Measurements from ENCODE around the gene PGC. TPM values are rescaled to one million over a fixed set of nuclear protein-coding genes. Genes with fewer than 3 reads are reported as not detected.

The PGC gene
- total RNA-seq, 1 donor from 2014 or later = not detected

DNA sequence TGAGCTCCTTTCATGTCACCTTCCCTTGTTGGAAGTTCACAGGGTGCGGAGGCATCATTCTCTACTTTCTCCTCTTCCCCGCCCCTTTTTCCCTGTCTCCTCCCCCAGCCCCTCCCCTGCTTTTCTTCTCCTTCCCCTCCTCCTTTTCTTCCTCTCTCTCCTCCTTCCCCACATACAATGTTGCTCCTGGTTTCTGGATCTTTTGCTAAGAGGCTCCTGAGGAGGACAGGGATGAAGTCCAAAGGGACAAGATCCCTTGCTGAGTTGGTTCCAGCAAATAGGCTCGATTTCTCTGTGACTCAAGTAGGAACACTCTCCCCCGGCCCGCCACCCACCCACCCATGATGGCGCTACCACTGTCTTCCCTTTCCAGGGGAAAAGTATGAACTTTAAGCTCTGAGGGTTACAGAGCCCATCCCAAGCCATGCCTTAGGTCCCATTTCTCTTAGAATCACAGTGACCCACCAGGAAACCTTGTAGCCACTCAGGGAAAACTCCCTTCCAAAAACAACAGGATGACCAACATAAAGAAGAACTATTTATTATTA, 10.9 kb downstream of the PGC start:
- Mint-ChIP-seq H3K36me3 (ENCODE audit: low read depth) (peaks cover 8% of the 10 kb centered on the region), H3K4me1 (peaks cover 23% of the 10 kb centered on the region), H3K4me3 (no peak overlapping the region), H3K27ac (no peak overlapping the region), H3K9me3 (no peaks in the 10 kb centered on the region), H3K27me3 (no peaks in the 10 kb centered on the region)
- POLR2A ChIA-PET = interaction anchor here (4.3 to 11.9 kb wide), 2 partner anchors 24 to 50 kb away, joined by 126 to 1669 read pairs; no protein-coding TSS in a partner anchor
- TF ChIP-seq, protein P1, sequence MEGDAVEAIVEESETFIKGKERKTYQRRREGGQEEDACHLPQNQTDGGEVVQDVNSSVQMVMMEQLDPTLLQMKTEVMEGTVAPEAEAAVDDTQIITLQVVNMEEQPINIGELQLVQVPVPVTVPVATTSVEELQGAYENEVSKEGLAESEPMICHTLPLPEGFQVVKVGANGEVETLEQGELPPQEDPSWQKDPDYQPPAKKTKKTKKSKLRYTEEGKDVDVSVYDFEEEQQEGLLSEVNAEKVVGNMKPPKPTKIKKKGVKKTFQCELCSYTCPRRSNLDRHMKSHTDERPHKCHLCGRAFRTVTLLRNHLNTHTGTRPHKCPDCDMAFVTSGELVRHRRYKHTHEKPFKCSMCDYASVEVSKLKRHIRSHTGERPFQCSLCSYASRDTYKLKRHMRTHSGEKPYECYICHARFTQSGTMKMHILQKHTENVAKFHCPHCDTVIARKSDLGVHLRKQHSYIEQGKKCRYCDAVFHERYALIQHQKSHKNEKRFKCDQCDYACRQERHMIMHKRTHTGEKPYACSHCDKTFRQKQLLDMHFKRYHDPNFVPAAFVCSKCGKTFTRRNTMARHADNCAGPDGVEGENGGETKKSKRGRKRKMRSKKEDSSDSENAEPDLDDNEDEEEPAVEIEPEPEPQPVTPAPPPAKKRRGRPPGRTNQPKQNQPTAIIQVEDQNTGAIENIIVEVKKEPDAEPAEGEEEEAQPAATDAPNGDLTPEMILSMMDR (IDR thresholded peaks at IDR 0.05) = no peak
- DNase-seq (no peak), ATAC-seq (ENCODE audit: low read depth) (no peak)
- CTCF ChIA-PET = interaction anchor here (1.0 to 4.7 kb wide), 2 partner anchors 30 to 156 kb away, joined by 3 to 196 read pairs; no protein-coding TSS in a partner anchor
- intact Hi-C loops (cut with micrococcal nuclease) = no loop called here

DNA sequence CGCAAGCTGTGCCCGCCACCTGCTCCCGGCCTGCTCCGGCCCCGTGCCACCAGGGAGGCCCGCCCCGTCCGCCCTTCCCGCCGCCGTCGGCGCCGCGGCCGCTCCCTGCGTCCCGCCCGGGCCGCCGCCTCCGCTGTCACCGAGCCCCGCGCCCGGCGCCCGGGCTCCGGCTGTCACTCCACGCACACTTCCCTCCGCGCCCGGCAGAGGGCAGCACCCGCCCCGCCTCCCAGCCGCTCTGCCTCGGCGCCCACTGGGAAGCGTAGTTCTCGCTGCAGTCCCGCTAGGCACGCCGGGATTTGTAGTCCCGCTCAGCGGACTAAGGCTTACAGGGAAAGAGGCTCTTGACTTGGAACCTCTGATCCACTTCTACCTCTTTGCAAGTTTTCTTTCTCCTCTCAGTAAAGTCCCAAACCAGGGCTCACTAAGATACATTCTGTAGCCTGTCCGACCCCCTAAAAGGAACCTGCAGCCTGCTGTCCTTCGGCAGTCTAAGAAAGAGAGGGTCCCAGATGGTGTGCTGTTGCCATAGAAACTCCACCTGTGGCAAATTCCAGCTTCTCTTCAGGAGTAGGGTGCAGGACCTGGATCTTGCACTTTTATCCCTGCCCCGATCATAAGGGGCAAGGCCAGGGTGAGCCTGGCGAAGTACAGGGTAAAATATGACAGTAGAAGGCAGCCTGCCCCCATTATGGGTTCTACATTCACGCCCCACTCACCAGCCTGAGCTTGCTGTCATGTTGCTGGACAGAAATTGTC, 11.6 kb downstream of the PGC start, which contains the start of gene TFEB:
Gene TFEB (minus strand): TSS at position 182 of the 759 bp plus-strand sequence. CDS start 44,395 bp downstream, outside the sequence.
- TF ChIP-seq, protein P1 (IDR thresholded peaks at IDR 0.05) = peak; percentile 26
- CTCF ChIA-PET = interaction anchor here (0.7 to 4.7 kb wide), 7 partner anchors 12 to 156 kb away, joined by 3 to 196 read pairs (median 24); partner anchors contain the start of gene TOMM6
- peak within 1 kb of the TSS; percentile 84 for H3K4me3 Mint-ChIP-seq

DNA sequence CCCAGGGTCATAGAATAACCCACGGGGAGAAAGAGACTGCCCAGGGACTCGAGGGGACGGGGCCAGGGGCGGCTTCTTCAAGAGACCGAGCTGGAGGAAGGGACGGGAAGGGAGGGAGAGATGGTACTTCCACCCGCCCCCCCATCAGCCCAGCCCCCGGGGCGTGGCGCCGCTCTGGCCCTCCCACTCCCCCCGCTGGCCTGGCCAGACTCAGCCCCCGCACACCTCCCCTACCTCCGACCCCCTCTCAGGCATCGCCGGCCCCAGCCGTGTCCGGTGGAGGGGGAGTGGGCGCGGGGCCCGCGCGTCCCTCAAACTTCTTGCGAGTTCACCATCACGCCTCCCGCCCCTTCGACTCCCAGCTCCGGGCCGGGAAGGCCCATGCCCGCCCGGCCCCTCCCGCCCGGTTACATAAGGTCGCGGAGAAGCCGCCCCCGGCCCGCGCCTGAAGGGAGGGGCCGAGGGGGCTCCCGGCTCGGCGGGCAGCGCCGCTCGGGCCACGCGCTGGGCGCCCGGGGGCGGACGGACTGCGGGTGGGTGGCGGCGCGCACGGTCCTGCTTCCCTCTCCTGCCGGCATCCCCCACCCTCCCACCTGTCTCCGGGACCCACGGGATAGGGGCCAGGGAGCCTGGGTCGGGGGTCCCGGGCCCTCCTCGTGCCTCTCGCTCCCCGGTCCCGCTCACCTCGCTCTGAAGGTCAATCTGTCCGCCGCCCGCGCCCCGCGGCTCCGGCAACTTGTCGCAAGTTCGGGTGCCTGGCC, 12.4 kb downstream of the PGC start:
- ChIA-PET POLR2A (interaction anchor here (0.6 to 11.9 kb wide), 27 partner anchors 23 to 1693 kb away, joined by 3 to 1669 read pairs (median 7); partner anchors contain the start of genes ABCC10, FOXP4, NFYA and TAF8), CTCF (interaction anchor here (0.6 to 4.7 kb wide), 13 partner anchors 12 to 314 kb away, joined by 3 to 196 read pairs (median 6); partner anchors contain the start of gene TOMM6)
- DNase-seq = peak; percentile 84
- Mint-ChIP-seq H3K4me1 (peaks cover 37% of the 10 kb centered on the region), H3K9me3 (no peaks in the 10 kb centered on the region), H3K27me3 (no peaks in the 10 kb centered on the region), H3K27ac (peak overlapping the region; percentile 84), H3K36me3 (ENCODE audit: low read depth) (peaks cover 16% of the 10 kb centered on the region), H3K4me3 (peak overlapping the region; percentile 84)
- intact Hi-C loops (cut with micrococcal nuclease) = loop anchor here (1.0 to 5.0 kb wide), 13 partner anchors 29 to 827 kb away; partner anchors contain the start of genes FOXP4, MRPS10, NFYA and OARD1
- TF ChIP-seq, protein P1 (IDR thresholded peaks at IDR 0.05) = no peak
- peak; percentile 45 for ATAC-seq (ENCODE audit: low read depth)

More for the DNA sequence above, 11.6 kb downstream of the PGC start, which contains the start of gene TFEB:
- peak within 1 kb of the TSS; percentile 84 for H3K27ac Mint-ChIP-seq
- ATAC-seq (ENCODE audit: low read depth) = peak; percentile 41
- peak; percentile 99 for DNase-seq
- POLR2A ChIA-PET = interaction anchor here (2.4 to 11.9 kb wide), 8 partner anchors 23 to 314 kb away, joined by 9 to 1669 read pairs (median 36); partner anchors contain the start of genes FOXP4, TAF8 and TOMM6
- no peaks in the 10 kb centered on the region for H3K27me3 Mint-ChIP-seq
- H3K9me3 Mint-ChIP-seq = no peaks in the 10 kb centered on the region
- H3K4me1 Mint-ChIP-seq = peaks cover 29% of the 10 kb centered on the region
- intact Hi-C loops (cut with micrococcal nuclease) = loop anchor here (1.0 to 2.0 kb wide), 7 partner anchors 29 to 663 kb away; partner anchors contain the start of genes MRPS10, NFYA, OARD1 and PRICKLE4
- H3K36me3 Mint-ChIP-seq (ENCODE audit: low read depth) = peaks cover 12% of the 10 kb centered on the region

DNA sequence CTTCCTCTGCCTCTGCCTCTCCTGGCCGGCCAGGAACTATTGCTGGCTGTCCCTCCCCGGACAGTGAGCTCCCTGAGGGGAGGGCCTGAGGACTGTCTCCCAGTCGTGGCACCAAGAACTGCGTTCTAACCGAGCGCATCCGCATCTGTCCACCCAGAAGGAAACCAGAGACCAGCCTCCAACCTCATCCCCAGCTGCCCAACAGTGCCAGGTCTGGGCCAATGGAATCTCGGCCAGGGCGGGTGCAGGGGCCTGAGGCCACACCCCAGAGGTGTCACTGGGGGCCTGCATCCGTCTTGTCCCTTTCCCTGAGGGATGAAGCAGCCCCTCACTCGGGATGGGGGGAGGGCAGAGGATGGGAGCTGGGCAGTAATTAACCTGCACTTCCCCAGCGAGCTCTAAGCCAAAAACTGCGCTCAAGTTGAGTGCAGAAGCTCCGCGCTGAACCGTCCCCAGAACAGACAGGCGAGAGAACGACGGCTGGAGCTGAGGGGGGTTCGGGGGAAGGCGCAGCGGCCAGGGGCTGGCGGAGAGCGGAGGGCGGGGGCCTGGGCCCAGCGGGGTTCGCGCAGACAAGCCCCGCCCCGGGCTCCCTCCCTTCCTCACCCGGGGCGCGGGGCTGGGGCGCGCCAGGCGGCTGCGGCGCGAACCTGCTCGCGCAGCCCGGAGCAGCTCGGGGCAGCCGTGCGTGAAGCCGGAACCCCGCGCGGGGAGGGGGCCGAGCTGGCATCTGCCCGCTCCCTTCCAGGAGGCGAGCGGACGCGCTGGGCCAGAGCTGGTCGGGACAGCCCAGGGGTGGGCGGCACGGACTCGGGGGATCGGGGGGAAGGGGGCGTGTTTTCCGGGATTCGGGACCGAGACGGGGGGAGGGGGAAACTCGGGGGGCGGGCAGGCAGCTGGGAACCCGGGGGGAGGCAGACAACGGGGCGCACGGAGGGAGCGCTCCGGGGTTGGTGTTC, 13.2 kb downstream of the PGC start:
- TF ChIP-seq, protein P1 (IDR thresholded peaks at IDR 0.05) = no peak
- Mint-ChIP-seq H3K27ac (peak overlapping the region; percentile 89), H3K27me3 (no peaks in the 10 kb centered on the region), H3K4me3 (peak overlapping the region; percentile 88), H3K36me3 (ENCODE audit: low read depth) (peaks cover 24% of the 10 kb centered on the region), H3K9me3 (no peaks in the 10 kb centered on the region), H3K4me1 (peaks cover 46% of the 10 kb centered on the region)
- DNase-seq (peak; percentile 86), ATAC-seq (ENCODE audit: low read depth) (peak; percentile 67)
- intact Hi-C loops (cut with micrococcal nuclease) = loop anchor here (1.0 to 5.0 kb wide), 10 partner anchors 11 to 828 kb away; partner anchors contain the start of genes FOXP4, TAF8, TOMM6 and UBR2
- CTCF ChIA-PET = interaction anchor here (0.6 to 4.7 kb wide), 16 partner anchors 11 to 315 kb away, joined by 3 to 196 read pairs (median 6); no protein-coding TSS in a partner anchor
- POLR2A ChIA-PET = interaction anchor here (0.6 to 11.9 kb wide), 36 partner anchors 9 to 1972 kb away, joined by 3 to 1669 read pairs (median 5); partner anchors contain the start of genes ABCC10, FOXP4, NFYA and TAF8
